EH (cell line): ENCODE data around the gene SV2B.
A peak's percentile ranks its signal among the peaks of the same experiment; 100 is the strongest.
"Not testable (repeated sequence)": the region's sequence is repeated elsewhere in the genome, so short reads cannot be mapped to it uniquely, and the experiment has no call there.

ENCODE experiments used
- DNase-seq: peaks from one replicate; pipeline ENCODE4 v3.0.0-alpha.2; 2015; ENCODE audit warnings: low read depth

The SV2B gene

DNA sequence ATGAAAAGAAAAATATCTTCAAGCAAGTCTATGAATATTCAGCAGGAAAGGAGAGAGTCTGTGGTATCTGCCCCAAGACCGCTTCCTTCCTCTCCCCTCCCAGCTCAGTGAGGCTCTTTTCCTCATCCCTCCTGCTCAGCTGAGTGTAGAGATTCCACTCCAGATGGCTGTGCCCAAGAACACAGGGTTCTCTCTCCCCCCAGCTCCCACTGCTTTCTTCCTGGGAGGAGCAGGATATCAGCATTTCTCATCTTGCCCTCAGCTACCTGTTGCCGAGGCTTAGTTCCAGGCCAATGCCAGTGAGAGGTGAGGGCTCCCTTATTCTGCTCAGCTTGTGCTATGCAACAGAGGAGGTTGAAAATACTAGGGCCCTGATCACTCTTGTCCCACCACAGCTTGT is 211.9 kb downstream of the SV2B start:
- no peak for DNase-seq

DNA sequence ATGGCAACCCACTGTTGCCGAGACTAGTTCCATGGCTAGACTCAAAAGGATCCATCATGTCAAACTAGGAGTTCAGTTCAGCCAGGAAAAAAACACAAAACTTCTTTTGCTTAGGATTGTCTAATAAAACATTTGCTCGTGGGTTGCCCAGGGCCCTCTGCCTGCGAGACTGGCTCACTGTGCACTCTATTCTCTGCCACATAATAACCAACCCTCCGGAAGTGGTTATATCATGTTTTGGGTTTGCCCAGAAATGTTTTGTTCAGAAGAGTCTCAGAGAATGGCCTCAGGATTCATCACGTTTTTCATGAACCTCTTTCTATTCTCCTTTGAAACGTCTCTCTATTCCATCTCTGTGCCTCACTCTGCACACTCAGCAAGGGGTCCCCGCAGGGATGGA is 216.1 kb downstream of the SV2B start:
- no peak for DNase-seq

- DNase-seq, result no peak
These were observed 218.5 kb downstream of the SV2B start for GRCh38 chr15:91318516-91318915.

DNA sequence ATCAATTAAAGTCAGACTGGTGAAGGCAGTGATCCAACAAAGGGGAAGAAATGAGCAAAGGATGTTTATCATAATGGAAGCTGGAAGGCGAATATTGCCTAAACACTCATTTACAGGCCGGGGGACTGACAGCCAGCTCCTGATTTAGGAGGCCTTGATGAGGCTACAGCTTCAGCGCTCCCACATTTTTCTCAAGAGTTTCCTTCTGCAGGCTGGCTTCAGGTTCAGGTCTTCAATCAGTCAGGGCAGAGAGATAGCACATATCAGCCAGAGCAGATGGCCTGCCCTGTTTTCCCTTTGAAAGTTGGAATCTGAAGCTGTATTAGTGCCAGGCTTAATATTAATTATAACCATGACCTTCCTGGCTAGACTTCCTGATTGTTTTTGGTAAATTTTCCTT is 218.9 kb downstream of the SV2B start:
- no peak for DNase-seq

DNA sequence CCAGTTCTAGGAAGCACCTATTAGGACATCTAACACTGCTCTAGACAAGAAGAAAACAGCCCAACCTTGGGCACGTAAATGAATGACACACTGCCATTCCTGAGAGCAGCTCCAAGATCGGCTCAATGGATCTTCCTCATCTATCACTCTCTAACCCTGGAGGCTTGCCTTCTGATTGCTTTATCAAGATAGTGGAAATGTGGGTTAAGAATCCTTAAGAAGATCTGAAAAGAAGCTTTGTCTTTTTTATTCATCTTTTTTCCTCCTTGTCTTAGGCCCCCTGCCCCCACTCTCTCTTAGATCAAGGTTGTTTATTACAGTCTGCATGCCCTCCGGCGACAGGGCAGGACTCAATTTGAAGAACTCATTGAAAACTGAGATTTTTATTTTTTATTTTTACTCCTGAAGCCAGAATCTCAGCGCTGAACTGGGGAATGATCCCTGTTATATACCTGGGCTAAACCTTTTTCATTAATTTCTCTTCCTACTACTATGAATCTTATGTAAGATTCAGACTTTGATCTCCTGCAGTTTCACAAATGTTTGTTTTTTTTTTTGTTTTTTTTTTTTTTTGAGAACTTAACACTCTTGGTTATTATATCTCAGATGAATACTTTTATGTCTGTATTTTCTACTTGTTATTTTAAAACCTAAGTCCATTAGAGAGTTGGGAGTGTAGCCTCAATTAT is 219.5 kb downstream of the SV2B start:
- DNase-seq, result no peak

DNA sequence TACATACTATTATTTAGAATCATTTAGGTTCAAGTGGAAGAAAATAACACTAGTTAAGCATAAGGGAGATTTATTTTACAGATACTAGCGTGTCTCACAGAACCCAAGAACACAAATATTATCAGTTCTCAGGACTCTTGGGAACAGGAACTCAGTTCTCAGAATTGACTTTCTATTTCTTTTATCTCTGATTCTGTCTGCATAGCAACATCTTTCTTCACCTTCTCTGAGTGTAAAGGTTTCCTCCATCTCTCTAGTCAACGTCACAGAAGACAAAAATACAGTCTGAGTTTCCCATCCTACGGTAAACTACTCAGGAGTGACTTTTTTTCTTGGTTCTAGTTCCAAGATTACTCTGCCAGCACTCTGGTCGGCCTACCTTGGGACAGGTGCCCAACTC is 220.0 kb downstream of the SV2B start:
- no peak for DNase-seq

- DNase-seq, result no peak
These were observed 229.9 kb downstream of the SV2B start for GRCh38 chr15:91329914-91330313.

- DNase-seq, result no peak
These were observed 231.5 kb downstream of the SV2B start for GRCh38 chr15:91331581-91331980.

DNA sequence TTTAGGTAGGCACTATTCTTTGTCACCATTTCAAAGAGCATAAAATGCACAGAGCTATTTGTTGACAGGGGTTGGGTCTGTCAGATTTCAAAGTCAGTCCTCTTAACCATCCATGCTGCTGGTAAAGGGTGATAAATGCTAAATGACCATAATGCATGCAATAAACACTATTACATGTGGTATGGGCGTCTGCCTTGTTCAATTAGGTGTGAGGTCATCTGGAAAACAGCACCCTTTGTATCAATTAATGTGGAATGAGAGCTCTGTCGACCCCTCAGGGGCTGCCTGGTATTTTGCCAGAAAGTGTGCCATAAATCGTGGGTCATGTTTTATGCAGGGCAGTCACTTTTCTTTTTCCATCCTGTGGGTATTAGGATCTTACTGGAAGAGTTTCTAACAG is 235.6 kb downstream of the SV2B start:
- no peak for DNase-seq

- no peak for DNase-seq
These were observed 236.6 kb downstream of the SV2B start for GRCh38 chr15:91336687-91337086.

- DNase-seq, result peak; percentile 22
These were observed 238.7 kb downstream of the SV2B start for GRCh38 chr15:91338766-91339165.

- no peak for DNase-seq
These were observed 242.0 kb downstream of the SV2B start for GRCh38 chr15:91342097-91342496.

- DNase-seq, result not testable (repeated sequence)
These were observed 244.9 kb downstream of the SV2B start for GRCh38 chr15:91344912-91345311.

GRCh38 chr15:91345736-91346135 is 245.7 kb downstream of the SV2B start:
- no peak for DNase-seq

GRCh38 chr15:91346259-91346658 is 246.2 kb downstream of the SV2B start:
- no peak for DNase-seq

- DNase-seq, result peak; percentile 1
These were observed 248.9 kb downstream of the SV2B start for GRCh38 chr15:91348752-91349500.
